B cell (primary cell): ENCODE data around the gene CISH.

ENCODE experiments used
- EZH2 ChIP-seq: IDR thresholded peaks from 2 replicates; pipeline ENCODE4 v1.6.1; 2012; ENCODE audit warnings: borderline replicate concordance, low read depth, mild to moderate bottlenecking, moderate library complexity, low read length; ENCODE audit not compliant: insufficient read depth, poor library complexity, severe bottlenecking
- TF ChIP-seq, protein P1 (sequence below): fragments of 200-600 bp; IDR thresholded peaks from one replicate; pipeline ENCODE4 v1.8.0; 2022; ENCODE audit warnings: antibody characterized with exemption, mild to moderate bottlenecking

DNA sequence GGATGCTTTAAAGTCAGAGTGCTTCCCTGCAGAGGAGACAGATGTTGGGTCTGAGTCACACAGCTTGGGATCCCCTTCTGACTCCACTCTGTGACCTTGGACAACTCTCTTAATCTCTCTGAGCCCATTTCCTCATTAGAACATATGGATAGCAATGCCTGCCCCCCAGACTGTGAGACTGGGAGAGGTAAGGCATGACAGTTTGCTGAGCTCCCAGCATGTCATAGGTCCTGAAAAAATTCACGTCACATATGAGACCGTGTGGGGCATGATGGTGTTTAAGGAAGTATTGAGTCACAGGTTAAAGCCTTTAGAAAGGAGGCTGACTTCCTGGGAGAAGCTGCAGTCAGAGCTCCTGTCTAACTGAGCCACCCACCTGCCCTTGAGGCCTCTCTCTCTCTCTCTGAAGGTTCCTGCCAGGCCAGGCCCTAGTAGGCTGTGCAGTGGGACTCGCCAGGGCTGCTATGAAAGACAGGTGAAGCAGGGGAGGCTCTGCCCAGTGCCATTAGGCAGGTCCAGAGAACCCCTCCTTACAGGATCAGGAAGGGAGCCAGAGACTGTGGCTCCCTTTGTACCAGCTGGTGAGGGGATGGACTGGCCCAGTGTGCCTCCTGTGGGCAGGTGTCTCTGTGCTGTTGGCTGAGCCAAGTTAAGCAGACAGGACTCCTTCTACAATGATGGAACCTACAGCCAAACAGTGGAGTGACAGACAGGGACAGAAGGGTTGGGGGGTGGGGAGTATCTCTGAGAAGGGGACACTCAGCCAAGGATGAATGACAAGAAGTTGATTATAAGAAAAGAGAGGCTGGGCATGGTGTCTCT, 43.6 kb upstream of the CISH start:
- no peak for TF ChIP-seq EZH2
- TF ChIP-seq, protein P1, sequence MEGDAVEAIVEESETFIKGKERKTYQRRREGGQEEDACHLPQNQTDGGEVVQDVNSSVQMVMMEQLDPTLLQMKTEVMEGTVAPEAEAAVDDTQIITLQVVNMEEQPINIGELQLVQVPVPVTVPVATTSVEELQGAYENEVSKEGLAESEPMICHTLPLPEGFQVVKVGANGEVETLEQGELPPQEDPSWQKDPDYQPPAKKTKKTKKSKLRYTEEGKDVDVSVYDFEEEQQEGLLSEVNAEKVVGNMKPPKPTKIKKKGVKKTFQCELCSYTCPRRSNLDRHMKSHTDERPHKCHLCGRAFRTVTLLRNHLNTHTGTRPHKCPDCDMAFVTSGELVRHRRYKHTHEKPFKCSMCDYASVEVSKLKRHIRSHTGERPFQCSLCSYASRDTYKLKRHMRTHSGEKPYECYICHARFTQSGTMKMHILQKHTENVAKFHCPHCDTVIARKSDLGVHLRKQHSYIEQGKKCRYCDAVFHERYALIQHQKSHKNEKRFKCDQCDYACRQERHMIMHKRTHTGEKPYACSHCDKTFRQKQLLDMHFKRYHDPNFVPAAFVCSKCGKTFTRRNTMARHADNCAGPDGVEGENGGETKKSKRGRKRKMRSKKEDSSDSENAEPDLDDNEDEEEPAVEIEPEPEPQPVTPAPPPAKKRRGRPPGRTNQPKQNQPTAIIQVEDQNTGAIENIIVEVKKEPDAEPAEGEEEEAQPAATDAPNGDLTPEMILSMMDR = no peak
